Neuronal stem cell (in vitro differentiated cells): ENCODE results near the gene SFT2D1.
A peak's percentile ranks its signal among the peaks of the same experiment; 100 is the strongest.

Experiments used
- DNase-seq: peaks from one replicate; pipeline ENCODE4 v3.0.0-alpha.2; 2013; ENCODE audit warnings: low spot score
- H2AFZ ChIP-seq: one replicate; pipeline ENCODE4 v1.6.1; 2013; ENCODE audit warnings: mild to moderate bottlenecking, low read length, inconsistent platforms
- H2AK5ac ChIP-seq: 2 replicates; pipeline ENCODE4 v1.6.1; 2013; ENCODE audit warnings: low read depth, mild to moderate bottlenecking, inconsistent platforms, low read length, moderate library complexity, mixed read lengths
- H2BK120ac ChIP-seq: 2 replicates; pipeline ENCODE4 v1.6.1; 2013; ENCODE audit warnings: low read depth, mild to moderate bottlenecking, inconsistent platforms, low read length, moderate library complexity, mixed read lengths
- H2BK12ac ChIP-seq: one replicate; pipeline ENCODE4 v1.6.1; 2013; ENCODE audit warnings: low read length, inconsistent platforms
- H2BK15ac ChIP-seq: 2 replicates; pipeline ENCODE4 v1.6.1; 2013; ENCODE audit warnings: mild to moderate bottlenecking, low read length, inconsistent platforms, mixed read lengths
- H2BK5ac ChIP-seq: one replicate; pipeline ENCODE4 v1.6.1; 2013; ENCODE audit warnings: inconsistent platforms, mild to moderate bottlenecking, low read length, moderate library complexity
- H3K14ac ChIP-seq: one replicate; pipeline ENCODE4 v1.6.1; 2013; ENCODE audit warnings: low read length, inconsistent platforms
- H3K18ac ChIP-seq: 2 replicates; pipeline ENCODE4 v1.6.1; 2013; ENCODE audit warnings: low read length, inconsistent platforms
- H3K23ac ChIP-seq: 2 replicates; pipeline ENCODE4 v1.6.1; 2013; ENCODE audit warnings: low read depth, mild to moderate bottlenecking, mixed read lengths, low read length, inconsistent platforms; ENCODE audit not compliant: poor library complexity
- H3K27ac ChIP-seq: replicated peaks from 3 replicates; pipeline ENCODE4 v1.5.1; 2013; ENCODE audit warnings: low read length, inconsistent platforms
- H3K27me3 ChIP-seq, 3 experiments: 2 replicates each; pipeline ENCODE4 v1.6.1; 2013; ENCODE audit warnings: low read length in 3 of 3, mild to moderate bottlenecking in 2 of 3, inconsistent platforms in 1 of 3, low read depth in 1 of 3, mixed read lengths in 1 of 3, moderate library complexity in 1 of 3; ENCODE audit not compliant: control insufficient read depth in 3 of 3, insufficient read depth in 3 of 3
- H3K36me3 ChIP-seq, 2 donors: replicated peaks in 1 of 2; 2 replicates each; pipeline ENCODE4 v1.6.1; 2013; ENCODE audit warnings: low read length in 2 of 2; ENCODE audit not compliant: control insufficient read depth in 2 of 2, insufficient read depth in 2 of 2
- H3K4ac ChIP-seq: 2 replicates; pipeline ENCODE4 v1.6.1; 2013; ENCODE audit warnings: inconsistent platforms, mild to moderate bottlenecking, low read length, moderate library complexity
- H3K4me1 ChIP-seq, 2 donors: 1 replicate in 1 of 2; 2 replicates in 1 of 2; pipeline ENCODE4 v1.6.1; 2013; ENCODE audit warnings: low read length in 2 of 2, low read depth in 1 of 2; ENCODE audit not compliant: control insufficient read depth in 2 of 2, insufficient read depth in 1 of 2
- H3K4me2 ChIP-seq: one replicate; pipeline ENCODE4 v1.6.1; 2013; ENCODE audit warnings: mild to moderate bottlenecking, low read length, inconsistent platforms; ENCODE audit not compliant: insufficient read depth, poor library complexity, severe bottlenecking
- H3K4me3 ChIP-seq, 2 donors: 2 replicates each; pipeline ENCODE4 v1.5.1; 2013; ENCODE audit warnings: low read length in 2 of 2, mild to moderate bottlenecking in 2 of 2, inconsistent platforms in 1 of 2, moderate library complexity in 1 of 2
- H3K79me1 ChIP-seq: one replicate; pipeline ENCODE4 v1.6.1; 2013; ENCODE audit warnings: low read depth, mild to moderate bottlenecking, inconsistent platforms, low read length, moderate library complexity
- H3K9ac ChIP-seq: one replicate; pipeline ENCODE4 v1.6.1; 2013; ENCODE audit warnings: mild to moderate bottlenecking, low read depth, low read length, inconsistent platforms; ENCODE audit not compliant: poor library complexity
- H3K9me3 ChIP-seq, 2 donors: replicated peaks in 1 of 2; 2 replicates each; pipeline versions ENCODE3 to v1.6.1; 2013; ENCODE audit warnings: low read length in 2 of 2, mild to moderate bottlenecking in 2 of 2, inconsistent platforms in 1 of 2, low read depth in 1 of 2, mixed read lengths in 1 of 2, moderate library complexity in 1 of 2; ENCODE audit not compliant: control insufficient read depth in 2 of 2, insufficient read depth in 1 of 2
- H4K8ac ChIP-seq: one replicate; pipeline ENCODE4 v1.6.1; 2013; ENCODE audit warnings: low read depth, mild to moderate bottlenecking, inconsistent platforms, low read length, moderate library complexity
- H4K91ac ChIP-seq: one replicate; pipeline ENCODE4 v1.6.1; 2013; ENCODE audit warnings: low read length, low read depth, mild to moderate bottlenecking, inconsistent platforms; ENCODE audit not compliant: poor library complexity
- WGBS, 2 donors: extraction: QIAGEN DNeasy Blood & Tissue Kit; methylation state at CpG; one replicate each; pipeline ENCODE4 v1.1.7; 2013; ENCODE audit warnings: missing lambda C conversion rate in 2 of 2, mixed read lengths in 1 of 2; ENCODE audit not compliant: insufficient read length in 2 of 2, insufficient replicate concordance in 1 of 2; ENCODE audit errors: extremely low coverage in 2 of 2; 5-methylcytosine and 5-hydroxymethylcytosine counted together

The SFT2D1 gene

GRCh38 chr6:166369782-166370181 is 27.4 kb upstream of the SFT2D1 start:
- H3K18ac ChIP-seq: no peak overlapping the region
- no peak overlapping the region for H3K4ac ChIP-seq
- no peak overlapping the region for H4K8ac ChIP-seq
- H3K23ac ChIP-seq: no peak overlapping the region
- no peak overlapping the region for H3K27ac ChIP-seq
- H2BK15ac ChIP-seq: no peak overlapping the region
- H2AFZ ChIP-seq: no peak overlapping the region
- H4K91ac ChIP-seq: no peak overlapping the region
- no peak overlapping the region for H3K4me2 ChIP-seq
- no peak overlapping the region for H2BK12ac ChIP-seq
- no peaks in the 10 kb centered on the region for H3K36me3 ChIP-seq
- DNase-seq: no peak
- no peak overlapping the region for H3K9ac ChIP-seq
- H2BK5ac ChIP-seq: no peak overlapping the region
- WGBS, 2 donors: no CpG with 5 or more reads among the region's 3 CpGs
- H3K14ac ChIP-seq: no peak overlapping the region
- H3K9me3 ChIP-seq: no peaks in the 10 kb centered on the region
- H3K79me1 ChIP-seq: no peaks in the 10 kb centered on the region
- H2BK120ac ChIP-seq: no peak overlapping the region
- no peaks in the 10 kb centered on the region for H3K27me3 ChIP-seq
- H3K4me1 ChIP-seq: peaks cover 2 to 17% of the 10 kb centered on the region in 2 donors
- H2AK5ac ChIP-seq: no peak overlapping the region
- no peak overlapping the region for H3K4me3 ChIP-seq

GRCh38 chr6:166366921-166367320 is 24.6 kb upstream of the SFT2D1 start:
- no peak overlapping the region for H2BK5ac ChIP-seq
- WGBS, 2 donors: no CpG with 5 or more reads among the region's 3 CpGs

GRCh38 chr6:166365806-166366205 is 23.5 kb upstream of the SFT2D1 start:
- peaks cover 4 to 23% of the 10 kb centered on the region in 2 donors for H3K4me1 ChIP-seq
- H3K9ac ChIP-seq: no peak overlapping the region
- H4K91ac ChIP-seq: no peak overlapping the region
- H3K23ac ChIP-seq: no peak overlapping the region
- H4K8ac ChIP-seq: no peak overlapping the region
- H3K27ac ChIP-seq: no peak overlapping the region
- no CpG with 5 or more reads among the region's 6 CpGs for WGBS, 2 donors
- no peak overlapping the region for H3K4me2 ChIP-seq
- no peak overlapping the region for H3K4ac ChIP-seq
- no peaks in the 10 kb centered on the region for H3K79me1 ChIP-seq
- H2BK12ac ChIP-seq: no peak overlapping the region
- no peak overlapping the region for H3K4me3 ChIP-seq
- DNase-seq: no peak
- no peak overlapping the region for H2BK15ac ChIP-seq
- no peaks in the 10 kb centered on the region for H3K9me3 ChIP-seq
- no peak overlapping the region for H2BK120ac ChIP-seq
- no peak overlapping the region for H3K18ac ChIP-seq
- H3K14ac ChIP-seq: no peak overlapping the region
- no peaks in the 10 kb centered on the region for H3K27me3 ChIP-seq
- peak overlapping the region; percentile 71 for H2AFZ ChIP-seq
- H2AK5ac ChIP-seq: no peak overlapping the region
- H2BK5ac ChIP-seq: no peak overlapping the region
- no peaks in the 10 kb centered on the region for H3K36me3 ChIP-seq

More at GRCh38 chr6:166366921-166367320, 24.6 kb upstream of the SFT2D1 start:
- Histone ChIP-seq H3K36me3 (no peaks in the 10 kb centered on the region), H3K9me3 (no peaks in the 10 kb centered on the region), H3K79me1 (no peaks in the 10 kb centered on the region), H3K9ac (no peak overlapping the region), H3K27me3 (no peaks in the 10 kb centered on the region), H2BK120ac (no peak overlapping the region), H2BK15ac (no peak overlapping the region), H3K14ac (no peak overlapping the region), H4K8ac (no peak overlapping the region), H2AFZ (no peak overlapping the region), H3K18ac (no peak overlapping the region), H3K4ac (no peak overlapping the region), H3K23ac (no peak overlapping the region), H4K91ac (no peak overlapping the region), H3K4me3 (no peak overlapping the region), H3K4me2 (no peak overlapping the region), H2AK5ac (no peak overlapping the region), H3K4me1 (peaks cover 4 to 23% of the 10 kb centered on the region in 2 donors), H3K27ac (no peak overlapping the region), H2BK12ac (no peak overlapping the region)
- no peak for DNase-seq

GRCh38 chr6:166365221-166365620 is 22.9 kb upstream of the SFT2D1 start:
- H2BK120ac ChIP-seq: no peak overlapping the region
- no peak overlapping the region for H2BK15ac ChIP-seq
- DNase-seq: no peak
- H3K18ac ChIP-seq: no peak overlapping the region
- no peak overlapping the region for H2AK5ac ChIP-seq
- H3K23ac ChIP-seq: no peak overlapping the region
- no peak overlapping the region for H2BK5ac ChIP-seq
- no peak overlapping the region for H3K4me2 ChIP-seq
- H3K79me1 ChIP-seq: no peaks in the 10 kb centered on the region
- H3K4me3 ChIP-seq: no peak overlapping the region
- H4K8ac ChIP-seq: no peak overlapping the region
- peak overlapping the region; percentile 71 for H2AFZ ChIP-seq
- H4K91ac ChIP-seq: no peak overlapping the region
- no CpG with 5 or more reads among the region's 2 CpGs for WGBS, 2 donors
- no peak overlapping the region for H3K27ac ChIP-seq
- H3K14ac ChIP-seq: no peak overlapping the region
- peaks cover 4 to 23% of the 10 kb centered on the region in 2 donors for H3K4me1 ChIP-seq
- no peaks in the 10 kb centered on the region for H3K36me3 ChIP-seq
- H3K4ac ChIP-seq: no peak overlapping the region
- no peaks in the 10 kb centered on the region for H3K27me3 ChIP-seq
- no peaks in the 10 kb centered on the region for H3K9me3 ChIP-seq
- no peak overlapping the region for H2BK12ac ChIP-seq
- H3K9ac ChIP-seq: no peak overlapping the region
